Stimulated activated CD4-positive, alpha-beta T cell treated with anti-CD3 and anti-CD28 coated beads, Interleukin-12 subunit alpha, Interleukin-12 subunit beta, amount 100 ng/mL, for 24 hours (primary cell): Measurements from ENCODE around the gene KRTAP1-3.
"Not testable (repeated sequence)": the region's sequence is repeated elsewhere in the genome, so short reads cannot be mapped to it uniquely, and the experiment has no call there.

Experiments
- DNase-seq, 2 experiments: peaks; one replicate each; pipeline ENCODE4 v3.0.0-alpha.2; 2020; ENCODE audit warnings: low read depth in 2 of 2

KRTAP1-3 gene, protein sequence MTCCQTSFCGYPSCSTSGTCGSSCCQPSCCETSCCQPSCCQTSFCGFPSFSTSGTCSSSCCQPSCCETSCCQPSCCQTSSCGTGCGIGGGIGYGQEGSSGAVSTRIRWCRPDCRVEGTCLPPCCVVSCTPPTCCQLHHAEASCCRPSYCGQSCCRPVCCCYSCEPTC

DNA sequence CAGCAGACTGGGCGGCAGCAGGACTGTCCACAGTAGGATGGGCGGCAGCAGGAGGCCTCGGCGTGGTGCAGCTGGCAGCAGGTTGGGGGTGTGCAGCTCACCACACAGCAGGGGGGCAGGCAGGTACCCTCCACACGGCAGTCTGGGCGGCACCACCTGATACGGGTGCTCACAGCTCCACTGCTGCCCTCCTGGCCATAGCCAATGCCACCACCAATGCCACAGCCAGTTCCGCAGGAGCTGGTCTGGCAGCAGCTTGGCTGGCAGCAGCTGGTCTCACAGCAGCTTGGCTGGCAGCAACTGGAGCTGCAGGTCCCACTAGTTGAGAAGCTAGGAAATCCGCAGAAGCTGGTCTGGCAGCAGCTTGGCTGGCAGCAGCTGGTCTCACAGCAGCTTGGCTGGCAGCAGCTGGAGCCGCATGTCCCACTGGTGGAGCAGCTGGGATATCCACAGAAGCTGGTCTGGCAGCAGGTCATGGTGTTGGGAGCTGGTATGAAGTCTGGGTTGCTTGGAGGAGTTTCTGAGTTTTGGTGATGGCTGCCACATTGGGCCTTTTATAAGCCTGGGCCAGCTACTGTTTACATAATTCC, at the start of gene KRTAP1-3:
KRTAP1-3 (minus strand) TSS at position 529 of the 590 bp plus-strand sequence; CDS start at position 476, 53 bp downstream.
- DNase-seq = not testable (repeated sequence)

- DNase-seq = not testable (repeated sequence)
Measured at GRCh38 chr17:41084100-41084856, 49.6 kb upstream of the KRTAP1-3 start, which contains the start of gene KRTAP4-7. TSS of gene KRTAP4-7 (plus strand) at chr17:41084150. CDS start at chr17:41084207, 57 bp downstream.

DNA sequence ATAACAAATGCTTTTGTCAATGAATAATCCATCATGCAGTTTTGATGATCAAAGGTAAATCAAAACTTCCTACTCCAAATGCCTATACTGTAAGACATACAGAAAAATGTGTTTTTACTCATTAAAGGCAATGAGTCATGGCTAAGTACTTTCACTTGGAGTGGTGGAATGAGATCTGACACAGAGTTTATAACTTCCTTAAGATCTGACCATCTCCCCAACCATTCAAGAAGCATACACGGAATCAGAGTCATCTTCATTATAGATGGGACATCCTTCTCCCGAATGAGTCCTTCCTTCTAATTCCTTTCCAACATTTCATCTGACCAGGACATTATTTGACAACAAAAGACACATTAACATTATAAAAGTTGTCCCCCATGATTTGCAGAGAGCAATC, 48.8 kb upstream of the KRTAP1-3 start:
- not testable (repeated sequence) for DNase-seq

DNA sequence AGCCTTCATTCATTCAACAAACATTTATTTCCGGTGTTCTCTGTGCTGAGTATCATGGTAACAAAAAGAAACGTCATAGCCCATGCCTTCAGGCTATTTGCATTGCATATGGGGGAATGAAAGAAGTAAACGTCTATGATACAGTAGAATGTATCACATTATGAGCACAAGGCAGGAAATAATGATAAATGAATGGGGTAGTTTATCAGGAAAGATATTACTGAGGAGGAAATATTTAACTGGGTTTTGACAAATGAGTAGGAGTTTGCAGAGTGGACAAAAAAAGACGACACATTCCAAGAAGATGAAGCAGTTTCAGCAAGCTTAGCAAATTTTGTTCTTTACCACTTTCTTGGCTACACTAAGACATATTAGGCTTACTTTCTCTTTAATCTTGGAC, 48.0 kb upstream of the KRTAP1-3 start:
- DNase-seq = no peak

DNA sequence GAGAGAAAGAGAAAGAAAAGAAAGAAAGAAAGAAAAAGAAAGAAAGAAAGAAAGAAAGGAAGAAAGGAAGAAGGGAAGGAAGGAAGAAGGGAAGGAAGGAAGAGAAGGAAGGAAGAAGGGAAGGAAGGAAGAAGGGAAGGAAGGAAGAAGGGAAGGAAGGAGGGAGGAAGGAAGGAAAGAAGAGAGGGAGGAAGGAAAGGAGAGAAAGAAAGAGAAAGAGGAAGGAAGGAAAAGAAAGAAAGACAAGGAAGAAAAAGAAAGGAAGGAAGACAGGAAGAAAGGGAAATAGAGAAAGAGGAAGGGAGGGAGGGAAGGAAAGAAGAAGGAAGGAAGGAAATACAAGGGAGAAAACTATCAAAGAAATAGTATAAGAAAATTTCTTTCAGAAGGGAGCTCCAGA, 42.1 kb upstream of the KRTAP1-3 start:
- no peak for DNase-seq

GRCh38 chr17:41073676-41074075, 39.0 kb upstream of the KRTAP1-3 start:
- no peak for DNase-seq

- no peak for DNase-seq
Measured at GRCh38 chr17:41071606-41072360, 37.1 kb upstream of the KRTAP1-3 start.

DNA sequence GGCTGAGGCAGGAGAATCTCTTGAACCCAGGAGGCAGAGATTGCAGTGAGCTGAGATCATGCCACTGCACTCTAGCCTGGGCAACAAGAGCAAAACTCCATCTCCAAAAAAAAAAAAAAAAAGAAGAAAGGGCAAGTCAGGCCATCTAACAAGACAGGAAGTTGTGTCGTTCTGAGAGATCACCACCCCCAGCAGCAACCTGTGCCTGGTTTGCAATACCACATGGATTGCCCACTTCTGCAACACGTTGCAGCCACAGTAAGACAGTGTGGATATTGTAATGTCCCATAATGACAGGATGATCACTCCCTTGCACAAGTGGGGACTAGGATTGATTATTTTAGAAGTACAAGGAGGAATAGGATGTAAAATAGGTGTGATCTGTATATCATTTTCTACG, 34.4 kb upstream of the KRTAP1-3 start:
- DNase-seq = no peak

- no peak for DNase-seq
Measured at GRCh38 chr17:41067281-41067680, 32.6 kb upstream of the KRTAP1-3 start.

GRCh38 chr17:41065829-41066624, 31.4 kb upstream of the KRTAP1-3 start, which contains the start of gene KRTAP2-4:
TSS of gene KRTAP2-4 (minus strand) at chr17:41065879. CDS start at chr17:41065845, 34 bp downstream.
- DNase-seq = no peak

GRCh38 chr17:41065016-41065689, 30.5 kb upstream of the KRTAP1-3 start:
- DNase-seq = not testable (repeated sequence)

DNA sequence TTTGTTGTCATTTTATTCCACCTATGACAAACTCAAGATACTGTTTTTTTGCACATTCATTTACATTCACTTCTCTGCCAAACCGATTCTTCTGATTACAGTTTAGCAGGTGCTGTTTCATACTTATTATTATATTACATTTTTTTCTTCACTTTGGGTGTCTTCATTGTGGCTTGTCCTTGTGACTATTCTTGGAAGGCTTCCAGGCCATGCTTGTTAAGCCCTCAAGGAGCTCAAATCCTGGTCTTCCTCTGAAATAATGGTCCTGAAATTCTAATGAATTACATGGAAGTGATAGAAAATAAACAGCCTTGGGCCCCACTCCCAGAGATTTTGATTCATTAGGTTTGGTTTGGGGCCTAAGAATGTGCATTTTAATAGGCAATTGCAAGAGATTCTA, 29.6 kb upstream of the KRTAP1-3 start:
- DNase-seq = no peak

DNA sequence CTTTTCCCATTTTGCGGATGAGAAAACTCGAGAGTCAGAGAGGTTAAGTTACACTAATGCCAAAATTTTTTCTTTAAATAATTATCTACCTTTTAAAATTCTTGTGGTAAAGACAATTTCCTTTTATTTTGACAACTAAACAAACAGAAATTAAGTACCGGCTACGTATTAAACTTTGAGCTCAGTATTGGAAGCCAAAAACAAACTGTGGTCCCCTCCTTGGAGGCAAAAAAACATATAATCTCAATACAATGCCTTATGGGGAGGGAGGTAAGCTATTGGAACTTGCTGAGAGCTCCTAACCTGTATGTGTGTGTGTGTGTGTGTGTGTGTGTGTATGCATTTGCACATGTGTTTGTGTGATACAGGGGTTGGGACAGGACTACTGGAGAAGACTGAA, 28.8 kb upstream of the KRTAP1-3 start:
- no peak for DNase-seq

GRCh38 chr17:41061964-41062363, 27.3 kb upstream of the KRTAP1-3 start:
- DNase-seq = no peak

DNA sequence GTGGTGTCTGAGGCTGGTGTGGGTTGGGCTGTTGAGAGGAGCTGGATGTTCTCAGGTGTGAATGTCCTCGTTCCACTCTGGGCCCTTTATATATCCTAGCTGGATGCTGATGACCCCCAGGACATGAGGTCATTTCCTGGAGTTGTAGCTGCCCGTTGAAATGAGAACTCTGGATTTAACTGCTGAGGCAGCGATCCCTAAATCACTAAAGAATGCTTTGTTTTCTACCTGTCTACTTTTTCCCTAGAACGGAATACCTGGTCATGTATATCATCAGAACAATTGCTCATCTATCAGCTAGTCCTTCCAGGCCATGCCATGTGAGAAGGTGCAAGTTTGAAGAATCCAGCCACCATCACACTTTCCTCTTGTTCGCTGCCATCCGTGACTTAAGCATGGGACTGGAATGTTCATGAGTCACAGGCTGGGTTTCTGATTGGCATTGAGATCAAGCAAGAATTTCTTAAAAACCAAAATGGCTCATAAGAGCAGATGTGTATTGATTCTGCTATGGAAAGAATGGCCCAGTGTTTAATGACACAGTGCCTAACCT, 25.5 kb upstream of the KRTAP1-3 start, which contains the start of gene KRTAP2-3:
KRTAP2-3 (minus strand) TSS at position 63 of the 553 bp plus-strand sequence. CDS start 64 bp downstream, outside the sequence.
- no peak for DNase-seq

- not testable (repeated sequence) for DNase-seq
Measured at GRCh38 chr17:41059276-41060051, 24.8 kb upstream of the KRTAP1-3 start.

DNA sequence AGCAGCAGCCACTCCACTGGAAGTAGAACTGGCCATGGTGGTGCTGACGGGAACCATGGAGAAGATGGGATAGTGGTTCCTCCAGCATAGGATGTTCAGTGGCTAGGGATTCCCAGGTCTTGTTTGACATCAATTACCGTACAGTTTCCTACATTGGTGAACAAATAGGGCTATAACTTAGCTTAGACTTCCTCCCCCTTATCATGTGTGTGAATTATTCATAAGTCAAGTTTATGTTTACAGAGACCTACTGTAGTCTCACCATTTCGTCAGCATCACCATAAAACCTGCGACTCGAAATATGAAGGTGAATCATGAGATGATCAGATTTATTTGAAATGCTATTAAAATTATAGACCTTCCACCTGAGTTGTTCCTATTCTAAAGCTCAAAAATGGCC, 24.1 kb upstream of the KRTAP1-3 start:
- DNase-seq = no peak

DNA sequence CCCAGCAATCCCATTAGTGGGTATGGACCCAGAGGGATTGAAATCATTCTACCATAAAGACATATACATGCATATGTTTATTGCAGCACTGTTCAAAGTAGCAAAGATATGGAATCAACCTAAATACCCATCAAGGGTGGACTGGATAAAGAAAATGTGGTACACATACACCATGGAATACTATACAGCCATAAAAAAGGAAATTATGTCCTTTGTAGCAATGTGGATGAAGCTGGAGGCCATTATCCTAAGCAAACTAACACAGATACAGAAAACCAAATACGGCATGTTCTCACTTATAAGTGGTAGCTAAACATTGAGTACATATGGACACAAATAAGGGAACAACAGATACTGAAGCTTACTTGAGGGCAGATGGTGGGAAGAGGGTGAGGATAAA, 22.9 kb upstream of the KRTAP1-3 start:
- no peak for DNase-seq

- DNase-seq = not testable (repeated sequence)
Measured at GRCh38 chr17:41055130-41055529, 20.5 kb upstream of the KRTAP1-3 start, which contains the start of gene KRTAP2-2. TSS of gene KRTAP2-2 (minus strand) at chr17:41055230. CDS start at chr17:41055211, 19 bp downstream.
